GM21360 (cell line): ENCODE measurements around the gene TDP2.
A peak's percentile ranks its signal among the peaks of the same experiment; 100 is the strongest.
"Not testable (repeated sequence)": the region's sequence is repeated elsewhere in the genome, so short reads cannot be mapped to it uniquely, and the experiment has no call there.

Experiments used
- ATAC-seq: cut with Tn5 transposase; IDR thresholded peaks from one replicate; pipeline ENCODE4 v1.9.1; 2021; ENCODE audit warnings: mild to moderate bottlenecking, moderate library complexity; ENCODE audit not compliant: unreplicated experiment

The TDP2 gene

GRCh38 chr6:24683297-24684296 is 16.9 kb upstream of the TDP2 start:
- no peak for ATAC-seq

- no peak for ATAC-seq
Observed at GRCh38 chr6:24680582-24680981, 13.9 kb upstream of the TDP2 start.

GRCh38 chr6:24678792-24679352 is 12.2 kb upstream of the TDP2 start:
- not testable (repeated sequence) for ATAC-seq

GRCh38 chr6:24673625-24674024 is 6.9 kb upstream of the TDP2 start:
- ATAC-seq: no peak

GRCh38 chr6:24672620-24673182 is 6.0 kb upstream of the TDP2 start:
- ATAC-seq: no peak

- ATAC-seq: not testable (repeated sequence)
Observed at GRCh38 chr6:24671077-24671476, 4.4 kb upstream of the TDP2 start.

GRCh38 chr6:24670492-24670891 is 3.8 kb upstream of the TDP2 start:
- not testable (repeated sequence) for ATAC-seq

GRCh38 chr6:24668997-24669361 is 2.3 kb upstream of the TDP2 start:
- no peak for ATAC-seq

- ATAC-seq: not testable (repeated sequence)
Observed at GRCh38 chr6:24668066-24668996, 1.6 kb upstream of the TDP2 start.

- ATAC-seq: no peak
Observed at GRCh38 chr6:24667378-24667803, 692 bp upstream of the TDP2 start.

- peak; percentile 40 for ATAC-seq
Observed at GRCh38 chr6:24666097-24666640, 530 bp downstream of the TDP2 start.

- ATAC-seq: no peak
Observed at GRCh38 chr6:24664046-24664987, 2.4 kb downstream of the TDP2 start.

- no peak for ATAC-seq
Observed at GRCh38 chr6:24663189-24663588, 3.5 kb downstream of the TDP2 start.

- ATAC-seq: no peak
Observed at GRCh38 chr6:24662236-24662635, 4.5 kb downstream of the TDP2 start.

GRCh38 chr6:24661759-24662158 is 4.9 kb downstream of the TDP2 start:
- not testable (repeated sequence) for ATAC-seq

GRCh38 chr6:24660105-24660504 is 6.6 kb downstream of the TDP2 start:
- ATAC-seq: no peak

GRCh38 chr6:24659561-24659960 is 7.1 kb downstream of the TDP2 start:
- no peak for ATAC-seq

GRCh38 chr6:24658573-24659560 is 7.8 kb downstream of the TDP2 start:
- no peak for ATAC-seq
